Activated CD4-positive, CD25-positive, alpha-beta regulatory T cell (primary cell): ENCODE data around the gene WDR77.

ENCODE experiments used
- DNase-seq, 4 experiments: peaks; one replicate each; lab custom pipeline; 2025; lab: John Stamatoyannopoulos, UW

Gene WDR77

DNA sequence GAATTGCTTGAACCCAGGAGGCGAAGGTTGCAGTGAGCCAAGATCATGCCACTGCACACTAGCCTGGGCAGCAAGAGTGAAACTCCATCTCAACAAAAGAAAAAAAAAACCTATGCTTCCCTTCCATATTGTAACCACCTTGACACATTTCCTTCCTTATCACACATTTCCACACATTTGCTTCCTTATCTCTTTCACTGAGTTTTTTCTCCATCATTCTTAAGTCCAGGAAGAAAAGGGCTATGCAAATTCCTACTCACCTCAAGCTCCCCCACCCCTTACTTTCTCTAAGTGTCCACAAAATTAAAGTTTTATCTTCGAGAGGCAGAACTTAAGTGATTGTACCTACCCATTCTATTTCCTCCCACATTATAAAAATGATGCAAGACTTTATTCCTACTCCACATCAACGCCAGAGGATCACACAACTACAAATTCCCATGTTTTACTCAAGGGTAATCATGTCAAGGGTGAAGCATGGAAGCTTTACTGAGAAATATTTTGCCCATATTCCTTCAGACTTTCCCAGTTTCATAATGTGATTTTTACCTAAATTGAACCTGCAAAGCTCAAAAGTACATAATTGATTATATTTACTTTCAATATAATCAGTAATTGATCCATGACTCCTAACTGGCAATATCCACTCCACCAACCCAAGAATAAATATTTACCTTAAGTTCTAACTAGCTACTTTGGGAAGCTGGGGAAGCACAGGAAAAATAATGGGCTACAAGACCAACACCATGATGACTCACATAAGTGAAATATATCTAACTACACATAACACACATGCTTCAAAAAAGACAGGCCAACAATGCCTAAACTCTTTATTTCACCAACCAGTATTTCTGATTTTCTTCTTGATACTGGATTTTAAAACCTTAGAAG lies 9.3 kb downstream of the WDR77 start:
- DNase-seq, result no peak

GRCh38 chr1:111436726-111437125 lies 12.3 kb downstream of the WDR77 start:
- no peak for DNase-seq

DNA sequence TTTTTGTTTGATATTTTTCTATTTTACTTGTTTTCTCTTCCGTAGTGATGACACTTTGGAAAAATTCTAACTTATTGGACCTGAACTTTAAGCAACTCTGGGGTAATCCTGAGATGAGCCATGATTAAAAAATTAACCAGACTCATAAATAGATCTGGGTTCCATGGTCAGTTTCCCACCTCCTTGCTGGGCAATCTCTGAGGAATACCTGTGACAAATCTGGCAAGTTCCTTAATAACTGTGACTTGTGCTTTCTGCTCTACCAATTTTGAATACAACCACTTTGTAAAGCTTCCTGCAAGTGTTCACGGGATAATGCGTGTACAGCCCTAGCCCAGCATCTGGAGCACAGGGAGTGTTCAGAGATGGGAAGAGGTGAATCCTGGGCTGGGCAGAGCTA lies 24.8 kb downstream of the WDR77 start:
- no peak for DNase-seq

DNA sequence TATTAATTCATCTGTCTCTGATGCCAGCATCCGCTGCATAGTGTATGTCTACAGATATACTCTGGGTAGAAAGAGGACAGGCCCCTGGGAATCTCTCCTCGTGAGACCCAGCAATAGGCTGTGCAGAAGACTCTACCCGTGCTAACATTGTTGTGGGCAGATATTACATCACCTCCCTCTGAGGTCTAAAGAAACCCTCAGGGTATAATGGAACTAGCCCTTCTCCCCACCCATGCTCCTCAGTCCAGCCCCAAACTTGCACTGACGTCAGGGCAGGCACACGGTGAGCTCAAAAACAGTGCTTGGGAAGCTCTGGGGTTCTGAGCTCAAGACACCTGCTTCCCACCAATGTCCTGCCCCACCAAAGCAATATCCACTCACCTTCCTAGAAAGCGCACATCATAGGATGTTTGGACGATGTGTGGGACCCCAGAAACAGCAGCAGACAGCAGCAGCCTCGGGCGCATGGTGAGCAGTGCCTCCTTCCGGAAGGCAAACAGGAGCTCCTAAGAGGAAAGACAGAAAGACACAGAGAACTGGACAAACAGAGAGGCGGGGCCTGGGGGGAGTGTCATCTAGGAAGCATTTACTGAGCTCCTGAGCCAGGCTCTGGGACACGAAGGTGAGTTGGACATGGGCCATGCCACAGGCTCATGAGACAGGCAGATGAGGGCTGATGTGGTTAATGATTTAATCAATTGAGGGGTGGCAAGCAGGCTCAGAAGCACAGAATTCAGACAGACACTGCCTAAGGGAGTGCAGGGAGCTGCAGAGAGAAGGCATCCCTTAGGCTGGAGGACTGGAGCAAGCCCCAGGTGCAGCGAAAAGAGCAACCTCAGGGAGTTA lies 26.3 kb downstream of the WDR77 start:
- no peak for DNase-seq

DNA sequence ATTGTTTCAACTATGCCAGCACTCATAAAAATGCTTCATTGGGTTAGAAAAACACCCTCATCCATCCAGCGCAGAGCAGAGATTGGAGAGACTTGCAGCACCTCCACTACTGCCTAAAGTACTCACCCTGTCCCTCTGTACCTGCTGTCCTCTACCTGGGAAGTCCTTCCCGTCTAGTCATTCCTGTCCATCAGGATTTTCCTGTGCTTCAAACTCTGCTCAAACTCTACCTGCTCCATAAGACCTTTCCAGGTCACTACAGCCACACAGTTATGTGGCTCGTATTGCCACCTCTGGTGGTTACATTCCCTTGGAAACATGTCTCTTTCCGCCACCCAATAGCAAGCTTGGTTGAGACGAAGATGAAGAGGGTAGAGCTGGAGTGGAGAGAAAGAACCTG lies 28.7 kb downstream of the WDR77 start:
- no peak for DNase-seq

GRCh38 chr1:111419037-111419436 lies 30.0 kb downstream of the WDR77 start:
- no peak for DNase-seq

- DNase-seq, result no peak
Observed at GRCh38 chr1:111417755-111418154, 31.3 kb downstream of the WDR77 start.

DNA sequence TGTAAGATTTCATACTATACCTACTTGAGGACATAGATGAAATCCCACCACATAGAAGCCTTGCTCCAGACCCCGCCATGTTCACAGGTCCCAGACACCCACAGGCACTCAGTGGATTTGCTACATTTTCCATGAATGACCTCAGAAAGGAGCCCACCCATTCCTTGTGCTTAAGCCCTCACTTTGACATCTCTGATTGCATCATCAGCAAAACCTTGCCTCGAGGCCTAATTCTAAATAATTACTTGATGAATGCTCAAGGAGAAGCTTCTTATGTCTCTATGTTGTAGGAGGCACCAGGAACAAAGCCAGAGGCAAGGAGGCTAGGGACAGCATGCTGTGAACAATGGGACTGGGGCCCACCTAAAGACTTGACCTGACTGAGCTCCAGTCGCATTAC lies 33.6 kb downstream of the WDR77 start:
- DNase-seq, result no peak

GRCh38 chr1:111414756-111415155 lies 34.3 kb downstream of the WDR77 start:
- no peak for DNase-seq

DNA sequence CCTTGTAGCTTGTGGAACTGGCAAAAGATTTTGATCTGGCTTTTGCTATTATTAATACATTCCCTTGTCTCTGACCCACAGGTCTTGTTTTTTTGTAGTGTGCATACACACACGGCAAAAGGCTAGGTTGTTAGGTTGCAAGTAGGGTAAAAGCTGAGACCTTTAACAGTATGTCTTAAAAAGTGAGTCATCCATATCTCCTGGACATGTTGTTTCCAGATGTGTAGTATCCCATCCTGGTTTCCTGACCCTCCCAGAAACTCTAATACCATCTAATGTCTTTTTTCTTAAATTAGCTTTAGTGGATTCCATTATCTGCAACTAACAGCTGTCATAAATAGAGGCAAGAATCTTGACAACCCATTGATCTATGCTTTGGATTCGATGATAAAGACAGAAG lies 36.2 kb downstream of the WDR77 start:
- DNase-seq, result no peak

GRCh38 chr1:111407301-111407700 lies 41.8 kb downstream of the WDR77 start:
- no peak for DNase-seq

DNA sequence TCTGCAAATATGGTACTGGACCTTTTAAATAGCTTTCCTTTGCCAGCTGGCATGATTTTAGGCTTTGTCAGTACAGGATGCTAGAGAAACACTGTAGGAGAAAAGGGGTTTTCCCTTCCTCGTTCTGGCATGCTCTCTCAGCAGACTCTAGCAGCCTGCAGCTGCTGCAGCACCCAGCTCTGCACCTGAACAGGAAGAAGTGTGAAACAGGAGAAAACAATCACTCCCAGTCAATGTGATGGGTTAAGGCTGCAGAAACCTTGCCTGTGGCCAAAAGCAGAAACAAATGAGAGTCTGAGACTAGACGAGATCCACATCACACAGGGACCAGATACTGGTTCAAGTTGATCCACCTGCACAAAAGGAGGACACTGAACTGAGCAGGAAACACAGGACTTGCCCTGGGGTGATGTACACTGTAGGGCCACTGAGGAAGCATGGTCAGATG lies 42.7 kb downstream of the WDR77 start:
- DNase-seq, result peak in 2 of 4 experiments; percentile 14 to 21

DNA sequence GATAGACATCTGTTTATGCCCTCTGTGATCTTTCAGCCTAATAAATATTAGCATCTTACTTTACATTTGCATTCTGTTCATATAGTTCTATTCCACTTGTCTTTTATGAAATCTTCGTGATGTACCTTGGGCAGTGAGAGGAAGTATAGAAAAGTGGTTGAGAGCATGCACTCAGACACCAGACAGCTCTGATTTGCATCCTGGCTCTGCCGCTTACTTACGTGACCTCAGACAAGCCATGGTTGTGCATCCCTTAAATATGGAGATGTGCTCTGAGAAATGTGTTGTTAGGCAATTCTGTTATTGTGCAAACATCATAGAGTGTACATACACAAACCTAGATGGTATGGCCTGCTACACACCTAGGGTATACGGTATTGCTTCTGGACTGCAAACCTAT lies 44.5 kb downstream of the WDR77 start:
- DNase-seq, result no peak

- DNase-seq, result no peak
Observed at GRCh38 chr1:111402083-111402482, 47.0 kb downstream of the WDR77 start.

- peak in 2 of 4 experiments; percentile 6 to 9 for DNase-seq
Observed at GRCh38 chr1:111399792-111400610, 49.1 kb downstream of the WDR77 start.

- DNase-seq, result no peak
Observed at GRCh38 chr1:111392460-111392945, 56.6 kb downstream of the WDR77 start.

- no peak for DNase-seq
Observed at GRCh38 chr1:111392042-111392441, 57.0 kb downstream of the WDR77 start.
